22Rv1 (cell line): ENCODE results near the gene SLC10A1.

ENCODE experiments used
- H3K27ac ChIP-seq: fragments of 450-650 bp; 2 replicates; pipeline ENCODE4 v1.5.1; 2017
- ZFX ChIP-seq: fragments of 450-650 bp; IDR thresholded peaks from 2 replicates; pipeline ENCODE4 v1.6.1; 2017; ENCODE audit warnings: antibody characterized with exemption, borderline replicate concordance
- TF ChIP-seq, protein P1 (sequence below): fragments of 450-650 bp; IDR thresholded peaks from 2 replicates; pipeline ENCODE4 v1.5.1; 2017; ENCODE audit warnings: mild to moderate bottlenecking

Gene SLC10A1

GRCh38 chr14:69795691-69796090 is 1.4 kb downstream of the SLC10A1 start:
- no peak overlapping the region for H3K27ac ChIP-seq
- no peak for TF ChIP-seq ZFX
- TF ChIP-seq, protein P1, sequence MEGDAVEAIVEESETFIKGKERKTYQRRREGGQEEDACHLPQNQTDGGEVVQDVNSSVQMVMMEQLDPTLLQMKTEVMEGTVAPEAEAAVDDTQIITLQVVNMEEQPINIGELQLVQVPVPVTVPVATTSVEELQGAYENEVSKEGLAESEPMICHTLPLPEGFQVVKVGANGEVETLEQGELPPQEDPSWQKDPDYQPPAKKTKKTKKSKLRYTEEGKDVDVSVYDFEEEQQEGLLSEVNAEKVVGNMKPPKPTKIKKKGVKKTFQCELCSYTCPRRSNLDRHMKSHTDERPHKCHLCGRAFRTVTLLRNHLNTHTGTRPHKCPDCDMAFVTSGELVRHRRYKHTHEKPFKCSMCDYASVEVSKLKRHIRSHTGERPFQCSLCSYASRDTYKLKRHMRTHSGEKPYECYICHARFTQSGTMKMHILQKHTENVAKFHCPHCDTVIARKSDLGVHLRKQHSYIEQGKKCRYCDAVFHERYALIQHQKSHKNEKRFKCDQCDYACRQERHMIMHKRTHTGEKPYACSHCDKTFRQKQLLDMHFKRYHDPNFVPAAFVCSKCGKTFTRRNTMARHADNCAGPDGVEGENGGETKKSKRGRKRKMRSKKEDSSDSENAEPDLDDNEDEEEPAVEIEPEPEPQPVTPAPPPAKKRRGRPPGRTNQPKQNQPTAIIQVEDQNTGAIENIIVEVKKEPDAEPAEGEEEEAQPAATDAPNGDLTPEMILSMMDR = no peak

GRCh38 chr14:69794791-69795190 is 2.2 kb downstream of the SLC10A1 start:
- TF ChIP-seq ZFX = no peak
- TF ChIP-seq, protein P1 = no peak

DNA sequence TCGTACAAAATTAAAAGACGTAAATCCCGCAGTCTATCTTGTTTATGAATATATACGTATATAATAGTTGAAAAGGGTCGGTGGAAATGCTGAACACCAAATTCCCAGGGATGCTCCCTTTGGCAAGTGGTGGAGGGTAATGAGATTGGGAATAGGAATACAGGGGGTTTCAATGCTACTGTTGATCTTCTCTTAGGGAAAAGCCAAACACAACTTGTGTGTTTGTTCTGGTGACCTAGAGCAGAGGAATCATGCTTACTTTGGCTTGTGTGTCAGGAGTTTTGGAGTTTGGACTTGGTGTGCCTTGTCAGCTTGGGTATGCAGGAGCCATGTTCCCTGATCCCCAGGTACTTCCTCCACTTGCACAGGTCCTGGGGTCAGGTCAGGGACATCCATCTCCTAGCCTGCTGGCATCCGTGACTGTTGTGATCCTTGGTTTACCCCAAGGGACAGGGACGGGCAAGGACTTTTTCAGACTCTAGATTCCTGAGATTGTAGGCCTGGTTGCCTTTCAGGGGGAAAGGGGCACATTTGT is 4.1 kb downstream of the SLC10A1 start:
- TF ChIP-seq ZFX = no peak
- TF ChIP-seq, protein P1 = no peak
- no peak overlapping the region for H3K27ac ChIP-seq

More at GRCh38 chr14:69794791-69795190, 2.2 kb downstream of the SLC10A1 start:
- no peak overlapping the region for H3K27ac ChIP-seq

- no peak for TF ChIP-seq ZFX
- TF ChIP-seq, protein P1 = no peak
- no peak overlapping the region for H3K27ac ChIP-seq
Observed at GRCh38 chr14:69789118-69789640, 7.9 kb downstream of the SLC10A1 start.

- no peak overlapping the region for H3K27ac ChIP-seq
- TF ChIP-seq, protein P1 = no peak
- no peak for TF ChIP-seq ZFX
Observed at GRCh38 chr14:69786603-69787002, 10.4 kb downstream of the SLC10A1 start.

DNA sequence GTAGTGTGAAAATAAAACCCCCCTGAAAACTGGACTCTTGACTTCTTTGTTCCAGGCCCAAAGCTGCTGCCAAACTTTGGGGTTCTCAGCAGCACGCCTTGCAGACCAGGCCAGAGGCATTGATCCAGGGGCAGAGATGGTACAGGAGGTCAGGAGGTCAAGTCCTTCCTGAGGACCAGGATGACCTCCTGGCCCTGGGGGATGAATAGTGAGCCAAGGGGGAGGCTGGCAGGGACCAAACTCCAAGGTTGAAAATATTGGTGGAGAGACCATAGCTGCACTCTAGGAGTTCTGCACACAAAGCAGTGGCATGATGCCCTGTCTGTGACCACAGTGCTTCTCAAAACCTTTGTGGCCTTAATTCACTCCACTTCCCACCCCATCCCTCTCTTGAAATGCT is 12.1 kb downstream of the SLC10A1 start:
- H3K27ac ChIP-seq = no peak overlapping the region
- TF ChIP-seq, protein P1 = no peak
- no peak for TF ChIP-seq ZFX

GRCh38 chr14:69780952-69781351 is 16.1 kb downstream of the SLC10A1 start:
- no peak for TF ChIP-seq ZFX
- TF ChIP-seq, protein P1 = no peak
- no peak overlapping the region for H3K27ac ChIP-seq
